Keratinocyte (primary cell): ENCODE measurements around the gene XRCC3. TPM values are rescaled to one million over a fixed set of nuclear protein-coding genes. Genes with fewer than 3 reads are reported as not detected.

ENCODE experiments used
- DNase-seq: peaks from one replicate; pipeline ENCODE4 v3.0.0-alpha.2; 2011; ENCODE audit warnings: low read depth, missing footprints, low spot score
- FAIRE-seq: peaks from 2 replicates; lab custom pipeline; 2011; peaks lifted over from hg19 to GRCh38; lab: Jason Lieb, UNC
- H2AFZ ChIP-seq: 2 replicates; pipeline ENCODE4 v1.6.0; 2012; ENCODE audit warnings: low read length, control low read depth, inconsistent platforms; ENCODE audit not compliant: control insufficient read depth
- H3K27ac ChIP-seq: 2 replicates; pipeline ENCODE4 v1.5.1; 2011; ENCODE audit warnings: low read length; ENCODE audit not compliant: control insufficient read depth, insufficient read depth
- H3K27me3 ChIP-seq: 3 replicates; pipeline ENCODE4 v1.6.0; 2011; ENCODE audit warnings: low read length; ENCODE audit not compliant: control insufficient read depth, insufficient read depth; ENCODE audit errors: extremely low read depth
- H3K36me3 ChIP-seq, 2 experiments: 2 replicates in 1 of 2; 3 replicates in 1 of 2; pipeline ENCODE4 v1.5.1; 2011; ENCODE audit warnings: low read length in 2 of 2, mild to moderate bottlenecking in 1 of 2; ENCODE audit not compliant: control insufficient read depth in 2 of 2, insufficient read depth in 2 of 2; ENCODE audit errors: extremely low read depth in 1 of 2
- H3K4me1 ChIP-seq: 3 replicates; pipeline ENCODE4 v1.5.1; 2011; ENCODE audit warnings: low read length; ENCODE audit not compliant: control insufficient read depth, insufficient read depth; ENCODE audit errors: extremely low read depth
- H3K4me2 ChIP-seq: 3 replicates; pipeline ENCODE4 v1.6.0; 2011; ENCODE audit warnings: low read depth, low read length; ENCODE audit not compliant: control insufficient read depth, insufficient read depth; ENCODE audit errors: extremely low read depth
- H3K4me3 ChIP-seq, 3 experiments: fragments of 200-600 bp in 1 of 3; sonication (generic) in 1 of 3; 2 replicates in 2 of 3; 3 replicates in 1 of 3; pipeline ENCODE4 v1.5.1; 2011 to 2016; ENCODE audit warnings: low read length in 3 of 3, mild to moderate bottlenecking in 3 of 3, control low read depth in 2 of 3, inconsistent platforms in 1 of 3, low read depth in 1 of 3, mixed read lengths in 1 of 3, mixed run types in 1 of 3, moderate library complexity in 1 of 3; ENCODE audit not compliant: control insufficient read depth in 2 of 3, insufficient read depth in 2 of 3; ENCODE audit errors: extremely low read depth in 1 of 3
- H3K79me2 ChIP-seq: 2 replicates; pipeline ENCODE4 v1.6.0; 2012; ENCODE audit warnings: low read length; ENCODE audit not compliant: control insufficient read depth, insufficient read depth
- H3K9ac ChIP-seq: 3 replicates; pipeline ENCODE4 v1.6.0; 2011; ENCODE audit warnings: low read length; ENCODE audit not compliant: control insufficient read depth, insufficient read depth; ENCODE audit errors: extremely low read depth
- H3K9me1 ChIP-seq: 3 replicates; pipeline ENCODE4 v1.6.0; 2011; ENCODE audit warnings: low read length; ENCODE audit not compliant: control insufficient read depth, insufficient read depth; ENCODE audit errors: extremely low read depth
- H3K9me3 ChIP-seq: 2 replicates; pipeline ENCODE4 v1.5.1; 2012; ENCODE audit warnings: low read depth, low read length; ENCODE audit not compliant: control insufficient read depth
- H4K20me1 ChIP-seq: 3 replicates; pipeline ENCODE4 v1.6.0; 2011; ENCODE audit warnings: low read length; ENCODE audit not compliant: control insufficient read depth, insufficient read depth; ENCODE audit errors: extremely low read depth
- CTCF ChIP-seq, 3 experiments: IDR thresholded peaks in 1 of 3; conservative IDR thresholded peaks in 1 of 3; optimal IDR thresholded peaks in 1 of 3; 2 replicates in 2 of 3; 3 replicates in 1 of 3; pipeline versions ENCODE3 to v1.5.1; 2011; ENCODE audit warnings: low read length in 3 of 3, mild to moderate bottlenecking in 3 of 3, moderate library complexity in 2 of 3, control low read depth in 1 of 3, inconsistent platforms in 1 of 3; ENCODE audit not compliant: insufficient read depth in 2 of 3; ENCODE audit errors: extremely low read depth in 1 of 3
- EZH2 ChIP-seq: IDR thresholded peaks from one replicate; pipeline ENCODE4 v1.6.1; 2012; ENCODE audit warnings: inconsistent platforms, mild to moderate bottlenecking, low read length, moderate library complexity
- dilution Hi-C: fragments of 300-500 bp; cut with MboI; formaldehyde crosslinking; loops from one replicate; pipeline ENCODE4 v1.7.0; 2020; ENCODE audit warnings: low sequenced_read_pairs; ENCODE audit not compliant: extremely low pct_ligation_motif_present
- polyA plus RNA-seq, 5 experiments: library from polyadenylated mRNA; depleted of rRNA in 3 of 5; stranded (reverse) in 3 of 5; stranded (forward) in 1 of 5; unstranded in 1 of 5; fragments of >200 nt; gene quantifications; 1 replicate in 1 of 5; 2 replicates in 3 of 5; 3 replicates in 1 of 5; pipeline versions ENCODE4 v1.2.1 to v1.2.3, GENCODE V29; 2011 to 2012; ENCODE audit warnings: missing spikeins in 2 of 5, low read depth in 1 of 5, low replicate concordance in 1 of 5

Gene XRCC3
- polyA plus RNA-seq, 1 donor (not counting 4 experiments of a cell fraction or from before 2014, with no cell fraction given), result 21.0 TPM

GRCh38 chr14:103758059-103758776 lies 43.0 kb upstream of the XRCC3 start:
- Histone ChIP-seq H3K4me3 (no peak overlapping the region), H2AFZ (no peak overlapping the region), H3K4me2 (no peak overlapping the region), H3K27ac (no peak overlapping the region), H3K4me1 (peaks cover 6% of the 10 kb centered on the region), H3K9ac (no peak overlapping the region), H4K20me1 (no peaks in the 10 kb centered on the region), H3K27me3 (no peaks in the 10 kb centered on the region), H3K9me3 (no peaks in the 10 kb centered on the region), H3K36me3 (peaks cover 0 to 5% of the 10 kb centered on the region in 2 experiments), H3K9me1 (no peaks in the 10 kb centered on the region), H3K79me2 (no peaks in the 10 kb centered on the region)
- FAIRE-seq (no peak), DNase-seq (no peak)
- dilution Hi-C loops, result no loop called here
- TF ChIP-seq CTCF (optimal IDR thresholded peaks at IDR 0.05 in 1 of 3, IDR thresholded peaks at IDR 0.05 in 1 of 3, conservative IDR thresholded peaks at IDR 0.05 in 1 of 3; ENCODE audit: extremely low read depth in 1 of 3, insufficient read depth in 2 of 3, low read length in 3 of 3), result no peak
- no peak for TF ChIP-seq EZH2

- H3K27me3 ChIP-seq, result no peaks in the 10 kb centered on the region
- no peak for FAIRE-seq
- H4K20me1 ChIP-seq, result no peaks in the 10 kb centered on the region
- no peaks in the 10 kb centered on the region for H3K9me1 ChIP-seq
- no peak for TF ChIP-seq CTCF (optimal IDR thresholded peaks at IDR 0.05 in 1 of 3, IDR thresholded peaks at IDR 0.05 in 1 of 3, conservative IDR thresholded peaks at IDR 0.05 in 1 of 3; ENCODE audit: extremely low read depth in 1 of 3, insufficient read depth in 2 of 3, low read length in 3 of 3)
- TF ChIP-seq EZH2, result no peak
- dilution Hi-C loops, result no loop called here
- no peak for DNase-seq
- peaks cover 3 to 7% of the 10 kb centered on the region in 2 experiments for H3K36me3 ChIP-seq
- peaks cover 6% of the 10 kb centered on the region for H3K4me1 ChIP-seq
- no peaks in the 10 kb centered on the region for H3K79me2 ChIP-seq
- H3K27ac ChIP-seq, result no peak overlapping the region
- H3K4me2 ChIP-seq, result no peak overlapping the region
- H3K4me3 ChIP-seq, result no peak overlapping the region
- H3K9ac ChIP-seq, result no peak overlapping the region
- H3K9me3 ChIP-seq, result no peaks in the 10 kb centered on the region
- H2AFZ ChIP-seq, result no peak overlapping the region
Observed at GRCh38 chr14:103755060-103755459, 39.8 kb upstream of the XRCC3 start.
